ENCODE measurements around the gene DLG2. TPM values are rescaled to one million over a fixed set of nuclear protein-coding genes. Genes with fewer than 3 reads are reported as not detected.

DLG2 gene
- total RNA-seq, 3 donors from 2014 or later (not counting 1 experiment from before 2014, with no cell fraction given) = 1.7 to 2.9 (median 2.2) TPM

DNA sequence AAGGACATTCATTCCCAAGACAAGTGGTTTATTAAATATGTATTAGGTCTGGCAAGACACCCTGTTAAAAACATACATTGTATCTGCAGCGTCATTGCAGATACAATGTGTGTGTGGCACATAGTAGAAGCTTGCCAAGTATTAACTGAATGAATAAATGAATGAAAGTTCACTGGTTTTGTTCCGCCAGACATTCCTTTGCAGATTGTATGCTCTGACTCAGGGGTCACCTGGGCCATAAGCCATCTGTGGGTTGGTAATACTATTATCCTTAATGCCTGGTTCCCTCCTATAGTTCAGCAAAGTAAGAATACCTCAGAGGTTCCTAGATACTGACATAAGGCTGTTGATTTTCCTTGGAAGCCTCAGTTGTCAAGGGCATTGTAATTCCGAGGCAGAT lies 1963.7 kb downstream of the DLG2 start:
- Histone ChIP-seq H3K36me3 (ENCODE audit: control insufficient read depth, insufficient read depth, low read length) (no peaks in the 10 kb centered on the region), H3K27me3 (ENCODE audit: control insufficient read depth, insufficient read depth, low read length) (no peaks in the 10 kb centered on the region), H3K27ac (ENCODE audit: low read length) (no peak overlapping the region), H3K4me1 (ENCODE audit: control insufficient read depth, insufficient read depth, low read length) (no peaks in the 10 kb centered on the region), H3K4me3 (ENCODE audit: low read length) (no peak overlapping the region), H3K9me3 (ENCODE audit: control insufficient read depth, insufficient read depth, low read length) (no peaks in the 10 kb centered on the region)
- 84% methylated on average over 2 of the region's 3 CpGs for WGBS (ENCODE audit: insufficient coverage)
- ATAC-seq = no peak
- H3K27ac Mint-ChIP-seq = no peak overlapping the region
- no peaks in the 10 kb centered on the region for H3K27me3 Mint-ChIP-seq (ENCODE audit: low read depth in 2 of 2)
- no peak for DNase-seq
- TF ChIP-seq, protein P1, sequence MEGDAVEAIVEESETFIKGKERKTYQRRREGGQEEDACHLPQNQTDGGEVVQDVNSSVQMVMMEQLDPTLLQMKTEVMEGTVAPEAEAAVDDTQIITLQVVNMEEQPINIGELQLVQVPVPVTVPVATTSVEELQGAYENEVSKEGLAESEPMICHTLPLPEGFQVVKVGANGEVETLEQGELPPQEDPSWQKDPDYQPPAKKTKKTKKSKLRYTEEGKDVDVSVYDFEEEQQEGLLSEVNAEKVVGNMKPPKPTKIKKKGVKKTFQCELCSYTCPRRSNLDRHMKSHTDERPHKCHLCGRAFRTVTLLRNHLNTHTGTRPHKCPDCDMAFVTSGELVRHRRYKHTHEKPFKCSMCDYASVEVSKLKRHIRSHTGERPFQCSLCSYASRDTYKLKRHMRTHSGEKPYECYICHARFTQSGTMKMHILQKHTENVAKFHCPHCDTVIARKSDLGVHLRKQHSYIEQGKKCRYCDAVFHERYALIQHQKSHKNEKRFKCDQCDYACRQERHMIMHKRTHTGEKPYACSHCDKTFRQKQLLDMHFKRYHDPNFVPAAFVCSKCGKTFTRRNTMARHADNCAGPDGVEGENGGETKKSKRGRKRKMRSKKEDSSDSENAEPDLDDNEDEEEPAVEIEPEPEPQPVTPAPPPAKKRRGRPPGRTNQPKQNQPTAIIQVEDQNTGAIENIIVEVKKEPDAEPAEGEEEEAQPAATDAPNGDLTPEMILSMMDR (IDR thresholded peaks at IDR 0.05) = no peak
- intact Hi-C loops (cut with micrococcal nuclease) = no loop called here
- H3K4me1 Mint-ChIP-seq = no peaks in the 10 kb centered on the region
- no peak overlapping the region for H3K4me3 Mint-ChIP-seq
- peaks cover 4 to 8% of the 10 kb centered on the region in 2 donors for H3K9me3 Mint-ChIP-seq
- no peaks in the 10 kb centered on the region for H3K36me3 Mint-ChIP-seq

DNA sequence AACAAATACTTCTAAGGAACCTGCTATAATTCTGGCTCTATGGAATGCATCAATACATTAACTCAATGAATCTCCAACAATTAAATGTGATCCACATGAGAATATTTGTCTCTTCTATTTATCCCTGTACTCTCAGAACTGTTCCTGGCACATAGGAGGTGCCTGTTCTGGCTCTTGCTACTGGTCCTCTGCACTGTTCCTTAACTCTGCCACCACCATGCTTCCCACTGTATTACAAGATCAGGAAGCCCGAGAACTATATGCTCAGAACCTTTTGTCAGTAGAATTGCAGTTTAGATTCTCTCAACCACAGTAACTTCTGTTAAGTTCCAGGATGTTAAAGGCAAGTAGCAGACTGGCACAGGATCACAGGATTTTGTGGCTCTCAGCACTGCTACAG lies 1964.7 kb downstream of the DLG2 start:
- intact Hi-C loops (cut with micrococcal nuclease) = no loop called here
- no peaks in the 10 kb centered on the region for H3K27me3 Mint-ChIP-seq (ENCODE audit: low read depth in 2 of 2)
- 81% methylated on average over 1 of the region's 1 CpG for WGBS (ENCODE audit: insufficient coverage)
- no peaks in the 10 kb centered on the region for H3K4me1 Mint-ChIP-seq
- DNase-seq = no peak
- H3K27ac Mint-ChIP-seq = no peak overlapping the region
- ATAC-seq = no peak
- H3K36me3 Mint-ChIP-seq = no peaks in the 10 kb centered on the region
- no peak overlapping the region for H3K4me3 Mint-ChIP-seq
- H3K9me3 ChIP-seq (ENCODE audit: control insufficient read depth, insufficient read depth, low read length) = no peaks in the 10 kb centered on the region
- H3K4me1 ChIP-seq (ENCODE audit: control insufficient read depth, insufficient read depth, low read length) = no peaks in the 10 kb centered on the region
- H3K9me3 Mint-ChIP-seq = peaks cover 0 to 4% of the 10 kb centered on the region in 2 donors
- no peak overlapping the region for H3K27ac ChIP-seq (ENCODE audit: low read length)
- TF ChIP-seq, protein P1 (IDR thresholded peaks at IDR 0.05) = no peak
- no peak overlapping the region for H3K4me3 ChIP-seq (ENCODE audit: low read length)
- no peaks in the 10 kb centered on the region for H3K27me3 ChIP-seq (ENCODE audit: control insufficient read depth, insufficient read depth, low read length)
- no peaks in the 10 kb centered on the region for H3K36me3 ChIP-seq (ENCODE audit: control insufficient read depth, insufficient read depth, low read length)

DNA sequence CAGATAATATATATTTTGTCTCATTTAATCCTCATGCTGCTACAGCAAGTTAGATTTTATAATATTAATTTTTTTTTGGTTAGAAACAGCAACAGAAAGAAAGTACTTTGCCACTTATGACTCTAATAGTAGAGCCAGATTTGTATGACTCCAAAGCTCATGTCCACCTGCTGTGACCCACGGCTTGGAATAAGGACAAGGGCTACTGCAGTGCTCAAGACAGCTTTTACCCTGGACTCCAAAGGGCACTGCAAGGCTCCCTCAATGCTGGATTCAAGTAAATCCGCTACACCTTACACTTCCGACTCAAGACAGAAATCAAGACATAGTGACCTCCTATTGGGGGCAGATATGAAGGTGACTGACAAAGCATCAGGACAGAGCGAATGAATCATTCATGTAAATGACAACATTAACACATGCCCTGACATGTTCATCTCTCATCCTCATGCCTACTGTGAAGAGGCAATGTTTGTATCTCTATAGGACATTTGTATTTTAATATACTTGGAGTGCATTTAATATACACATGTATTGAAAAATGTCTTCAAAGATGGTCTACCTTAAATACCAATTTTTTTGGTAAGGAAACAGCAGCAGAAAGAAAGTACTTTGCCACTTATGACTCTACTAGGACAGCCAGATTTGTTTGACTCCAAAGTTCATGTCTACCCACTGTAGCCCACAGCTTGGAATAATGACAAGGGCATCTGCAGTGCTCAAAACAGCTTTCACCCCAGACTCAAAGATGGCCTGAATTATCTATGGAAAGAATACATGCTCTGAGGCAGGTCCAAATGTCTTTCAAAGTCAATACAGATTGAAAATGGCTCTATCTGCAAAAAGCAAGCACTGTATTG lies 1965.4 kb downstream of the DLG2 start:
- H3K4me3 Mint-ChIP-seq = no peak overlapping the region
- TF ChIP-seq, protein P1 (IDR thresholded peaks at IDR 0.05) = no peak
- no peaks in the 10 kb centered on the region for H3K36me3 Mint-ChIP-seq
- no peak overlapping the region for H3K27ac ChIP-seq (ENCODE audit: low read length)
- peaks cover 0 to 6% of the 10 kb centered on the region in 2 donors for H3K9me3 Mint-ChIP-seq
- no peaks in the 10 kb centered on the region for H3K27me3 ChIP-seq (ENCODE audit: control insufficient read depth, insufficient read depth, low read length)
- H3K4me3 ChIP-seq (ENCODE audit: low read length) = no peak overlapping the region
- 81% methylated on average over 3 of the region's 4 CpGs for WGBS (ENCODE audit: insufficient coverage)
- no peaks in the 10 kb centered on the region for H3K27me3 Mint-ChIP-seq (ENCODE audit: low read depth in 2 of 2)
- no peak overlapping the region for H3K27ac Mint-ChIP-seq
- DNase-seq (no peak), ATAC-seq (no peak)
- intact Hi-C loops (cut with micrococcal nuclease) = no loop called here
- H3K36me3 ChIP-seq (ENCODE audit: control insufficient read depth, insufficient read depth, low read length) = no peaks in the 10 kb centered on the region
- H3K4me1 ChIP-seq (ENCODE audit: control insufficient read depth, insufficient read depth, low read length) = no peaks in the 10 kb centered on the region
- H3K4me1 Mint-ChIP-seq = no peaks in the 10 kb centered on the region
- H3K9me3 ChIP-seq (ENCODE audit: control insufficient read depth, insufficient read depth, low read length) = no peaks in the 10 kb centered on the region
